HG02870 (cell line): ENCODE data around the gene LCE4A.

Experiments used
- ATAC-seq: cut with Tn5 transposase; IDR thresholded peaks from one replicate; pipeline ENCODE4 v1.9.1; 2021; ENCODE audit warnings: mild to moderate bottlenecking, moderate library complexity; ENCODE audit not compliant: unreplicated experiment

LCE4A gene

GRCh38 chr1:152745289-152745704 is 37.3 kb downstream of the LCE4A start:
- no peak for ATAC-seq

- no peak for ATAC-seq
These were observed 37.9 kb downstream of the LCE4A start for GRCh38 chr1:152745765-152746444.

GRCh38 chr1:152747831-152748230 is 39.9 kb downstream of the LCE4A start:
- ATAC-seq: no peak

- ATAC-seq: no peak
These were observed 44.3 kb downstream of the LCE4A start for GRCh38 chr1:152752225-152752624.

- ATAC-seq: no peak
These were observed 45.6 kb downstream of the LCE4A start for GRCh38 chr1:152753586-152753985.

- ATAC-seq: no peak
These were observed 48.9 kb downstream of the LCE4A start for GRCh38 chr1:152756872-152757271.

GRCh38 chr1:152757747-152758146 is 49.8 kb downstream of the LCE4A start, which contains the start of gene KPRP:
KPRP (plus strand) TSS chr1:152758025; CDS start chr1:152759589, 1,564 bp downstream.
- no peak for ATAC-seq

GRCh38 chr1:152758636-152759035 is 50.7 kb downstream of the LCE4A start:
- no peak for ATAC-seq
